Tibial artery (tissue), 4 donors: ENCODE data around the gene DKC1.
A peak's percentile ranks its signal among the peaks of the same experiment; 100 is the strongest.

Experiments used
- DNase-seq, 2 donors: peaks; one replicate each; pipeline ENCODE4 v3.0.0-alpha.2; 2019
- H3K27ac ChIP-seq, 2 donors: fragments of 200-600 bp; sonication (generic) in 1 of 2; 1 replicate in 1 of 2; 2 replicates in 1 of 2; pipeline ENCODE4 v1.5.1; 2018 to 2019; ENCODE audit warnings: mild to moderate bottlenecking in 1 of 2
- H3K27me3 ChIP-seq, 2 donors: fragments of 200-600 bp; sonication (generic) in 1 of 2; one replicate each; pipeline versions ENCODE4 v1.5.1 to v1.6.0; 2016 to 2019
- H3K36me3 ChIP-seq, 3 donors: fragments of 200-600 bp; sonication (generic) in 2 of 3; one replicate each; pipeline ENCODE4 v1.5.1; 2016 to 2019; ENCODE audit warnings: mild to moderate bottlenecking in 2 of 3
- H3K4me1 ChIP-seq, 4 donors: fragments of 200-600 bp; sonication (generic) in 2 of 4; 1 replicate in 3 of 4; 2 replicates in 1 of 4; pipeline ENCODE4 v1.5.1; 2016 to 2019
- H3K4me3 ChIP-seq, 2 donors: fragments of 200-600 bp; sonication (generic) in 1 of 2; 1 replicate in 1 of 2; 2 replicates in 1 of 2; pipeline ENCODE4 v1.5.1; 2018 to 2019; ENCODE audit warnings: mild to moderate bottlenecking in 2 of 2
- H3K9me3 ChIP-seq, 3 donors: fragments of 200-600 bp; sonication (generic) in 1 of 3; one replicate each; pipeline ENCODE4 v1.5.1; 2016 to 2019
- intact Hi-C: fragments of 100-400 bp; cut with DNase I; formaldehyde crosslinking; loops from one replicate; pipeline ENCODE4 v1.15.0; 2023; ENCODE audit warnings: low total_unique reads
- TF ChIP-seq, protein P1 (sequence below), 2 experiments: fragments of 200-600 bp in 1 of 2; fragments of 450-650 bp in 1 of 2; IDR thresholded peaks; one replicate each; pipeline ENCODE4 v1.5.1; 2017 to 2019; ENCODE audit warnings: antibody characterized with exemption in 2 of 2, mild to moderate bottlenecking in 1 of 2, moderate library complexity in 1 of 2

Gene DKC1

DNA sequence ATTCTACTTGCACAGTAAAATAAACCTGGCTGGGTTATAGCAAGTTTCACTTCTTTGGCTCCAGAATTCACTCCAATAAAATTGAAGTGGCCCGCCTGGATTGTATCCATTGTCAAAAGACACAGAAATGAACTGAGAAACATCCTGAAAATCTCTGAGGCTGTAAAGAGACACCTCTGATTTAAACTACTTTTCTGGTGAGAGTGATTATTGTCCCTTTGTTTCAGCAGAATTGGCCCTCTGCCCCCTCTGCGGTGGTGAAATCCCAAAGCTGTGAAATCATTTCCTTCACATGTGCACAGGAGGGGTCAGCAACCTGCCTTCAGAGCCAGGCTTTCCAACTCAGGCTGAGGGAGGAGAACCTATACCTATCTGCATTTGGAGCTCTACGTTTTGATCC, 34.8 kb upstream of the DKC1 start:
- intact Hi-C loops, result no loop called here
- Histone ChIP-seq H3K4me3 (no peak overlapping the region), H3K9me3 (no peaks in the 10 kb centered on the region), H3K27me3 (no peaks in the 10 kb centered on the region), H3K4me1 (peaks cover 0 to 65% (median 26%) of the 10 kb centered on the region in 4 donors), H3K27ac (peak overlapping the region; percentile 41 to 65), H3K36me3 (no peaks in the 10 kb centered on the region)
- TF ChIP-seq, protein P1, sequence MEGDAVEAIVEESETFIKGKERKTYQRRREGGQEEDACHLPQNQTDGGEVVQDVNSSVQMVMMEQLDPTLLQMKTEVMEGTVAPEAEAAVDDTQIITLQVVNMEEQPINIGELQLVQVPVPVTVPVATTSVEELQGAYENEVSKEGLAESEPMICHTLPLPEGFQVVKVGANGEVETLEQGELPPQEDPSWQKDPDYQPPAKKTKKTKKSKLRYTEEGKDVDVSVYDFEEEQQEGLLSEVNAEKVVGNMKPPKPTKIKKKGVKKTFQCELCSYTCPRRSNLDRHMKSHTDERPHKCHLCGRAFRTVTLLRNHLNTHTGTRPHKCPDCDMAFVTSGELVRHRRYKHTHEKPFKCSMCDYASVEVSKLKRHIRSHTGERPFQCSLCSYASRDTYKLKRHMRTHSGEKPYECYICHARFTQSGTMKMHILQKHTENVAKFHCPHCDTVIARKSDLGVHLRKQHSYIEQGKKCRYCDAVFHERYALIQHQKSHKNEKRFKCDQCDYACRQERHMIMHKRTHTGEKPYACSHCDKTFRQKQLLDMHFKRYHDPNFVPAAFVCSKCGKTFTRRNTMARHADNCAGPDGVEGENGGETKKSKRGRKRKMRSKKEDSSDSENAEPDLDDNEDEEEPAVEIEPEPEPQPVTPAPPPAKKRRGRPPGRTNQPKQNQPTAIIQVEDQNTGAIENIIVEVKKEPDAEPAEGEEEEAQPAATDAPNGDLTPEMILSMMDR (IDR thresholded peaks at IDR 0.05), result no peak
- DNase-seq, result peak; percentile 76 to 80

DNA sequence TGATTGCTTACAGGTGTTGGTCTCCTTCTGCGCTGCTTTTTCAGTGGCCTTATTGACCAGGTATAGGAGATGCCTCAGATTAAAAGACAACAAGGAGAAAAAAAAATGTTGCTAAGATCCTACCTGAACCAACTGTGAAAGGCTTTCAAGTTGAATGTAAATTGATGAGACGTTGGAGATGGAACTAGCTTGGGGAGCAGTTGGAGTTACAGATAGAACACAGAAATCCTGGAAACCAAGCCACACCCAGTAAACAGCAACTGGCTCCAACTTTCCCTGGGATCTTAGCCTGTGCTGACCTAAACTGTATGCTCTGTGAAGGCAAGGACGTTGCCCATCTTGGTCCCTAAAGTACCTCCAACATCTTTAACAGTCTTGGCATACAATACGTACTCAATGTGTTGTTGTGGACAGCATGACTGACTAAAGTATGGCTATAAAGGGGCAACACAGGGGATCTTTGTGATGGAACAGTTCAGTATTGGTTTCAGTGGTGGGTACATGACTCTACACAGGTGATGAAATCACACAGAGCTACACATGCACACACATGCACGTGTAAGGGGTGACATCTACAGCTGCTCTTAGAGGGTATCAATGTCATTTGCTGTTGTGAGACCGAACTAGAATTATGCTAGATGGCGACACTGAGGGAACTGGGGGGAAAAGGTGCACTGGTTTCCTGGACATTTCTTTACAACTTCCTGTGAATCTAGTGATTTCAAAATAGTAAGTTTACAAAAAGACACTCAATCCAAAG, 34.1 kb upstream of the DKC1 start:
- no peak for DNase-seq
- intact Hi-C loops, result no loop called here
- Histone ChIP-seq H3K27ac (peak overlapping the region; percentile 41 to 65), H3K27me3 (no peaks in the 10 kb centered on the region), H3K9me3 (no peaks in the 10 kb centered on the region), H3K4me3 (no peak overlapping the region), H3K4me1 (peaks cover 0 to 72% (median 30%) of the 10 kb centered on the region in 4 donors), H3K36me3 (no peaks in the 10 kb centered on the region)
- TF ChIP-seq, protein P1 (IDR thresholded peaks at IDR 0.05), result no peak

DNA sequence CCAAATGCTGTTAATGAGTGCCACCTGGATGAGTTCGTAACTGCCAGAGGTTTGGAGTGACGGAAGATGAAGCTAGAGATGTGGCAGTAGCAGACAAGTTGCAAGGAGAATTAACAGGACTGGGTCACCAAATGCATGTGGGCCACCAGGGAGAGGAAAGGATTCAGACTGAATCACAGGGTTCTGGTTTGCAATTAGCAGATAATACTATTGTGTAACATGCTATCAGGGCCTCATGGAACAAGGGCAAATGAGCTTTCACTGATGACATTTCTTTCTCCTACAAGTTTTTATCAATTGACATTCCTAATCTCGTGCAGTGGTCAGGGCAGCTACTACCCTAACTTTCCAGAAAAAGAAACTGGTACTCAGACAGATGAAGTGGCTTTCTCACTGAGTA, 33.2 kb upstream of the DKC1 start:
- TF ChIP-seq, protein P1 (IDR thresholded peaks at IDR 0.05), result no peak
- no peaks in the 10 kb centered on the region for H3K36me3 ChIP-seq
- intact Hi-C loops, result no loop called here
- peaks cover 0 to 81% (median 36%) of the 10 kb centered on the region in 4 donors for H3K4me1 ChIP-seq
- H3K27ac ChIP-seq, result peak overlapping the region; percentile 33 to 65
- DNase-seq, result no peak
- H3K9me3 ChIP-seq, result no peaks in the 10 kb centered on the region
- no peaks in the 10 kb centered on the region for H3K27me3 ChIP-seq
- H3K4me3 ChIP-seq, result no peak overlapping the region

DNA sequence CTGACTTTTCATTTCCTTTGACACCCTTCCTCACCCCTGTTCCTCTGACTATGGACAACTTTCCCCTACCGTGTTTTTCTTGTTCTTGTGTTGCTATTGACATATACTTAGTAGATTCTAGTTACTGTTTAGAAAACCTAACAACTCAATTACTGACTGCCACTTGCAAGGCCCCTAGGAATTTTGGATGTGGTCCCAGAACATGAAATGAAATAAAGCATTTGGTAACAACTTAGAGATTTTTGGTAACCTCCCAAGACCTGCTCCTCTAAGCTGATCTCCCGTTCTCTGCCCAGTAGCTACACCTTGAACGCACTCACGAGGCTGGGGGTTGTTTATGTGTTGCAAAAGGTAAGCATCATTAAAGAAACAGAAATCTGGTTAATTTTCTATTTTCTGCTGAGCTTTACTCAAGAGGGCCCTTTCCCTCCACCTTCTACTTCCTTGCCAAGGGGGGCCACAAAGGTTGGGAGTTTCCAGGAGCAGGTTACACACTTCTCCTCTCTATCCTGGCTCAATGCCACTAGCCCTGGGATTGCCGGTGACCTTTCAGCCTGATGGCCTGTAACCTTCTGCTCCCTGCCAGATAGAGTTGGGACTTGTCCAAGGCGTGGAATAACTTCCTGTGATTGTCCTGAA, 32.3 kb upstream of the DKC1 start:
- H3K27ac ChIP-seq, result peak overlapping the region; percentile 33 to 65
- intact Hi-C loops, result no loop called here
- H3K9me3 ChIP-seq, result no peaks in the 10 kb centered on the region
- H3K27me3 ChIP-seq, result no peaks in the 10 kb centered on the region
- H3K36me3 ChIP-seq, result no peaks in the 10 kb centered on the region
- peaks cover 0 to 90% (median 43%) of the 10 kb centered on the region in 4 donors for H3K4me1 ChIP-seq
- no peak overlapping the region for H3K4me3 ChIP-seq
- DNase-seq, result no peak
- TF ChIP-seq, protein P1 (IDR thresholded peaks at IDR 0.05), result no peak

DNA sequence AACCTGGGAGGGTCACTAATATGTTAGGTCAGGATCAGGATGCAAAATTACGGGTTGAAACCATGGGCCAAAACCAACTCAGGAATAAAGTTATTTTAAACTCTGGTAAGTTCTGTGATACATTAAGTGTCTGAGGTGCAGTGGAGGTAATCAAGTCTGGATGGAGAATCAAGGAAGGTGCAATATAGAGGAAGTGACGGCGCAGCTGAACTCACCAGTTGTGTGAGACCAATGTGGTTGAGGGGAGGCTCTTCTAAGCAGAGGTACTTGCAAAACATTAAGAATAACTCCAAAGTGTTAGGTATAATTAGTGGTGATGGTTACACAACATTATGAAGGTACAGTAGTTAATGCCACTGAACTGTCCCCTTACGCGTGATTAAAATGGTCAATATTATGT, 31.5 kb upstream of the DKC1 start:
- Histone ChIP-seq H3K9me3 (no peaks in the 10 kb centered on the region), H3K4me3 (no peak overlapping the region), H3K27me3 (no peaks in the 10 kb centered on the region), H3K36me3 (no peaks in the 10 kb centered on the region), H3K4me1 (peaks cover 0 to 98% (median 49%) of the 10 kb centered on the region in 4 donors), H3K27ac (peak overlapping the region in 1 of 2 donors; percentile 65)
- TF ChIP-seq, protein P1 (IDR thresholded peaks at IDR 0.05), result no peak
- no peak for DNase-seq
- intact Hi-C loops, result no loop called here
